NCI-H2171 treated with DMSO at 0.1 percent for 48 hours (cell line): Measurements from ENCODE around the gene SPINT3.
A peak's percentile ranks its signal among the peaks of the same experiment; 100 is the strongest.
"Not testable (repeated sequence)": the region's sequence is repeated elsewhere in the genome, so short reads cannot be mapped to it uniquely, and the experiment has no call there.

ENCODE experiments used
- DNase-seq: peaks from one replicate; lab custom pipeline; 2025; lab: John Stamatoyannopoulos, UW

The SPINT3 gene

GRCh38 chr20:45502561-45502960, 12.9 kb downstream of the SPINT3 start:
- DNase-seq, result no peak

GRCh38 chr20:45501600-45501999, 13.8 kb downstream of the SPINT3 start:
- no peak for DNase-seq

- DNase-seq, result no peak
Observed at GRCh38 chr20:45500022-45500421, 15.4 kb downstream of the SPINT3 start.

- DNase-seq, result no peak
Observed at GRCh38 chr20:45497971-45498494, 17.4 kb downstream of the SPINT3 start.

GRCh38 chr20:45496166-45496565, 19.3 kb downstream of the SPINT3 start:
- no peak for DNase-seq

GRCh38 chr20:45495501-45495941, 19.9 kb downstream of the SPINT3 start:
- no peak for DNase-seq

GRCh38 chr20:45489083-45489531, 26.3 kb downstream of the SPINT3 start:
- no peak for DNase-seq

- no peak for DNase-seq
Observed at GRCh38 chr20:45487231-45487635, 28.2 kb downstream of the SPINT3 start.

GRCh38 chr20:45485388-45485787, 30.0 kb downstream of the SPINT3 start:
- DNase-seq, result no peak

GRCh38 chr20:45484676-45485075, 30.7 kb downstream of the SPINT3 start:
- DNase-seq, result no peak

GRCh38 chr20:45479822-45480221, 35.6 kb downstream of the SPINT3 start:
- no peak for DNase-seq

- DNase-seq, result not testable (repeated sequence)
Observed at GRCh38 chr20:45477530-45478148, 37.8 kb downstream of the SPINT3 start.

GRCh38 chr20:45472286-45472685, 43.1 kb downstream of the SPINT3 start:
- DNase-seq, result not testable (repeated sequence)

GRCh38 chr20:45470937-45471336, 44.5 kb downstream of the SPINT3 start:
- DNase-seq, result no peak

- DNase-seq, result no peak
Observed at GRCh38 chr20:45470262-45470931, 45.0 kb downstream of the SPINT3 start.

- peak; percentile 62 for DNase-seq
Observed at GRCh38 chr20:45469336-45470261, 45.8 kb downstream of the SPINT3 start, which contains the start of gene WFDC2. Gene WFDC2, plus strand, starts transcription at chr20:45469753. Its CDS starts 29 bp downstream, at chr20:45469782.

GRCh38 chr20:45467861-45468260, 47.6 kb downstream of the SPINT3 start:
- no peak for DNase-seq

- DNase-seq, result no peak
Observed at GRCh38 chr20:45467172-45467571, 48.2 kb downstream of the SPINT3 start.

- no peak for DNase-seq
Observed at GRCh38 chr20:45465491-45466266, 49.7 kb downstream of the SPINT3 start.

GRCh38 chr20:45463709-45464108, 51.7 kb downstream of the SPINT3 start:
- DNase-seq, result no peak
